C4-2B (cell line): ENCODE measurements around the gene SP140L.

Experiments used
- ZFX ChIP-seq: fragments of 450-650 bp; IDR thresholded peaks from 2 replicates; pipeline ENCODE4 v1.6.1; 2017
- TF ChIP-seq, protein P1 (sequence below): fragments of 450-650 bp; conservative IDR thresholded peaks from 2 replicates; pipeline ENCODE4 v1.5.1; 2017; ENCODE audit warnings: mild to moderate bottlenecking

- TF ChIP-seq, protein P1, sequence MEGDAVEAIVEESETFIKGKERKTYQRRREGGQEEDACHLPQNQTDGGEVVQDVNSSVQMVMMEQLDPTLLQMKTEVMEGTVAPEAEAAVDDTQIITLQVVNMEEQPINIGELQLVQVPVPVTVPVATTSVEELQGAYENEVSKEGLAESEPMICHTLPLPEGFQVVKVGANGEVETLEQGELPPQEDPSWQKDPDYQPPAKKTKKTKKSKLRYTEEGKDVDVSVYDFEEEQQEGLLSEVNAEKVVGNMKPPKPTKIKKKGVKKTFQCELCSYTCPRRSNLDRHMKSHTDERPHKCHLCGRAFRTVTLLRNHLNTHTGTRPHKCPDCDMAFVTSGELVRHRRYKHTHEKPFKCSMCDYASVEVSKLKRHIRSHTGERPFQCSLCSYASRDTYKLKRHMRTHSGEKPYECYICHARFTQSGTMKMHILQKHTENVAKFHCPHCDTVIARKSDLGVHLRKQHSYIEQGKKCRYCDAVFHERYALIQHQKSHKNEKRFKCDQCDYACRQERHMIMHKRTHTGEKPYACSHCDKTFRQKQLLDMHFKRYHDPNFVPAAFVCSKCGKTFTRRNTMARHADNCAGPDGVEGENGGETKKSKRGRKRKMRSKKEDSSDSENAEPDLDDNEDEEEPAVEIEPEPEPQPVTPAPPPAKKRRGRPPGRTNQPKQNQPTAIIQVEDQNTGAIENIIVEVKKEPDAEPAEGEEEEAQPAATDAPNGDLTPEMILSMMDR = no peak
- TF ChIP-seq ZFX = no peak
Observed at GRCh38 chr2:230324503-230324902, 2.5 kb upstream of the SP140L start.
